Right lung (tissue), 5 donors: ENCODE results near the gene TMEM14A. TPM values are rescaled to one million over a fixed set of nuclear protein-coding genes. Genes with fewer than 3 reads are reported as not detected.
"Not testable (repeated sequence)": the region's sequence is repeated elsewhere in the genome, so short reads cannot be mapped to it uniquely, and the experiment has no call there.

Experiments
- DNase-seq, 2 donors: peaks; one replicate each; pipeline ENCODE4 v3.0.0-alpha.2; 2013
- polyA plus RNA-seq, 5 donors: library from polyadenylated mRNA; unstranded; fragments of 120-200 nt; gene quantifications; one replicate each; pipeline versions ENCODE4 v1.2.1 to v1.2.3, GENCODE V29; 2013; ENCODE audit warnings: inconsistent platforms in 1 of 5, low replicate concordance in 1 of 5; ENCODE audit not compliant: insufficient read length in 5 of 5, insufficient read depth in 1 of 5

Gene TMEM14A
- polyA plus RNA-seq, 5 donors: 39.5 to 57.0 (median 44.3) TPM

GRCh38 chr6:52691718-52692117 is 20.8 kb downstream of the TMEM14A start:
- DNase-seq: no peak

- DNase-seq: no peak
Observed at GRCh38 chr6:52693773-52694172, 22.9 kb downstream of the TMEM14A start.

- no peak for DNase-seq
Observed at GRCh38 chr6:52694404-52694803, 23.5 kb downstream of the TMEM14A start.

GRCh38 chr6:52696418-52696817 is 25.5 kb downstream of the TMEM14A start:
- no peak for DNase-seq

GRCh38 chr6:52697903-52698302 is 27.0 kb downstream of the TMEM14A start:
- no peak for DNase-seq

- DNase-seq: no peak
Observed at GRCh38 chr6:52704060-52704459, 33.1 kb downstream of the TMEM14A start.

GRCh38 chr6:52704781-52705502 is 34.0 kb downstream of the TMEM14A start:
- DNase-seq: not testable (repeated sequence)

GRCh38 chr6:52706001-52706400 is 35.1 kb downstream of the TMEM14A start:
- DNase-seq: no peak

- no peak for DNase-seq
Observed at GRCh38 chr6:52707963-52708680, 37.2 kb downstream of the TMEM14A start.

GRCh38 chr6:52712136-52712535 is 41.2 kb downstream of the TMEM14A start:
- DNase-seq: no peak

GRCh38 chr6:52714761-52715160 is 43.8 kb downstream of the TMEM14A start:
- DNase-seq: not testable (repeated sequence)

- no peak for DNase-seq
Observed at GRCh38 chr6:52718550-52718949, 47.6 kb downstream of the TMEM14A start.

GRCh38 chr6:52720321-52720720 is 49.4 kb downstream of the TMEM14A start:
- DNase-seq: no peak

GRCh38 chr6:52724042-52724405 is 53.1 kb downstream of the TMEM14A start:
- peak in 1 of 2 donors; percentile 7 for DNase-seq

- peak; percentile 31 to 47 for DNase-seq
Observed at GRCh38 chr6:52724406-52725121, 53.7 kb downstream of the TMEM14A start.

GRCh38 chr6:52725143-52725534 is 54.2 kb downstream of the TMEM14A start:
- no peak for DNase-seq

GRCh38 chr6:52725535-52726192 is 54.8 kb downstream of the TMEM14A start:
- DNase-seq: peak in 1 of 2 donors; percentile 12

GRCh38 chr6:52726193-52726542 is 55.3 kb downstream of the TMEM14A start:
- DNase-seq: no peak

- no peak for DNase-seq
Observed at GRCh38 chr6:52726741-52727535, 56.0 kb downstream of the TMEM14A start.

- DNase-seq: no peak
Observed at GRCh38 chr6:52727908-52728307, 57.0 kb downstream of the TMEM14A start.

GRCh38 chr6:52728394-52728793 is 57.5 kb downstream of the TMEM14A start:
- no peak for DNase-seq
